H1 (cell line): ENCODE results near the gene PREX1. TPM values are rescaled to one million over a fixed set of nuclear protein-coding genes. Genes with fewer than 3 reads are reported as not detected.

ENCODE experiments used
- CTCF ChIA-PET: fragments of 300-600 bp; sonication (Branson Sonifier 250); formaldehyde crosslinking; loops from one replicate; lab custom pipeline; 2021; ENCODE audit not compliant: partially characterized antibody; lab: Charles Lee
- POLR2A ChIA-PET: fragments of 300-600 bp; sonication (Branson Sonifier 250); formaldehyde crosslinking; loops from one replicate; lab custom pipeline; 2021; ENCODE audit warnings: inconsistent platforms; ENCODE audit not compliant: partially characterized antibody; lab: Charles Lee
- DNase-seq, 2 experiments: peaks; one replicate each; pipeline versions ENCODE4 v3.0.0 to v3.0.0-alpha.2; 2010 to 2022; ENCODE audit warnings: low spot score in 2 of 2, low read depth in 1 of 2, mixed read lengths in 1 of 2
- FAIRE-seq: peaks from 2 replicates; lab custom pipeline; 2011; peaks lifted over from hg19 to GRCh38; lab: Jason Lieb, UNC
- H2AFZ ChIP-seq: 2 replicates; pipeline ENCODE4 v1.8.1; 2012; ENCODE audit warnings: low read length, inconsistent platforms
- H2AK5ac ChIP-seq: 2 replicates; pipeline ENCODE4 v1.6.1; 2013; ENCODE audit warnings: low read depth, low read length
- H2BK120ac ChIP-seq: replicated peaks from 2 replicates; pipeline ENCODE3; 2013; ENCODE audit warnings: low read depth, low read length, inconsistent platforms
- H2BK12ac ChIP-seq: 2 replicates; pipeline ENCODE4 v1.6.1; 2013; ENCODE audit warnings: low read depth, low read length
- H2BK15ac ChIP-seq: 2 replicates; pipeline ENCODE4 v1.6.1; 2013; ENCODE audit warnings: low read length
- H2BK20ac ChIP-seq: 2 replicates; pipeline ENCODE4 v1.6.1; 2013; ENCODE audit warnings: low read length
- H2BK5ac ChIP-seq: 2 replicates; pipeline ENCODE4 v1.6.1; 2013; ENCODE audit warnings: low read depth, low read length
- H3K14ac ChIP-seq: 2 replicates; pipeline ENCODE4 v1.6.1; 2013; ENCODE audit warnings: inconsistent platforms; ENCODE audit not compliant: insufficient read length
- H3K18ac ChIP-seq: 2 replicates; pipeline ENCODE4 v1.6.1; 2013; ENCODE audit warnings: low read length; ENCODE audit errors: extremely low read depth
- H3K23ac ChIP-seq: 2 replicates; pipeline ENCODE4 v1.6.1; 2013; ENCODE audit warnings: inconsistent platforms; ENCODE audit not compliant: insufficient read length
- H3K23me2 ChIP-seq: 2 replicates; pipeline ENCODE4 v1.6.1; 2013; ENCODE audit warnings: low read depth, low read length
- H3K27ac ChIP-seq: 2 replicates; pipeline ENCODE4 v1.6.1; 2011; ENCODE audit warnings: low read depth, low read length, inconsistent platforms
- H3K27me3 ChIP-seq, 4 experiments: replicated peaks in 1 of 4; 1 replicate in 1 of 4; 2 replicates in 3 of 4; pipeline versions ENCODE4 v1.6.1 to v1.8.1; 2011 to 2013; ENCODE audit warnings: low read length in 3 of 4, mild to moderate bottlenecking in 3 of 4, inconsistent platforms in 2 of 4, mixed read lengths in 2 of 4, moderate library complexity in 1 of 4; ENCODE audit not compliant: control insufficient read depth in 3 of 4, insufficient read depth in 3 of 4; ENCODE audit errors: extremely low read depth in 1 of 4
- H3K36me3 ChIP-seq, 4 experiments: 2 replicates each; pipeline versions ENCODE4 v1.6.1 to v1.8.1; 2011 to 2013; ENCODE audit warnings: mild to moderate bottlenecking in 4 of 4, low read length in 3 of 4, moderate library complexity in 2 of 4, control low read depth in 1 of 4, inconsistent platforms in 1 of 4; ENCODE audit not compliant: insufficient read depth in 4 of 4, control insufficient read depth in 2 of 4
- H3K4ac ChIP-seq: replicated peaks from 2 replicates; pipeline ENCODE3; 2013; ENCODE audit warnings: low read length, low read depth, mixed read lengths, inconsistent platforms; ENCODE audit not compliant: insufficient read length
- H3K4me1 ChIP-seq, 4 experiments: replicated peaks in 1 of 4; 1 replicate in 1 of 4; 2 replicates in 3 of 4; pipeline versions ENCODE4 v1.6.1 to v1.8.1; 2011 to 2013; ENCODE audit warnings: low read length in 3 of 4, inconsistent platforms in 2 of 4, mixed read lengths in 1 of 4; ENCODE audit not compliant: insufficient read depth in 4 of 4, control insufficient read depth in 3 of 4
- H3K4me2 ChIP-seq, 2 experiments: 2 replicates each; pipeline versions ENCODE4 v1.6.1 to v1.8.1; 2011 to 2013; ENCODE audit warnings: low read depth in 2 of 2, low read length in 2 of 2, control low read depth in 1 of 2, inconsistent platforms in 1 of 2, mild to moderate bottlenecking in 1 of 2; ENCODE audit not compliant: insufficient read depth in 1 of 2
- H3K4me3 ChIP-seq, 4 experiments: fragments of 200-600, 300-600 bp in 1 of 4; sonication (generic), shearing (Covaris generic), sonication (Bioruptor Twin) in 1 of 4; 2 replicates each; pipeline versions ENCODE4 v1.5.1 to v1.8.1; 2011 to 2016; ENCODE audit warnings: low read length in 4 of 4, low read depth in 3 of 4, control low read depth in 2 of 4, inconsistent platforms in 2 of 4, mild to moderate bottlenecking in 2 of 4, mixed read lengths in 1 of 4, moderate library complexity in 1 of 4; ENCODE audit not compliant: insufficient read depth in 2 of 4; ENCODE audit errors: extremely low read depth in 1 of 4
- H3K56ac ChIP-seq: replicated peaks from 2 replicates; pipeline ENCODE3; 2013; ENCODE audit warnings: low read depth, mild to moderate bottlenecking, mixed read lengths, low read length, inconsistent platforms; ENCODE audit not compliant: insufficient read length
- H3K79me1 ChIP-seq: 2 replicates; pipeline ENCODE4 v1.6.1; 2013; ENCODE audit warnings: low read depth, low read length, control low read depth
- H3K79me2 ChIP-seq, 2 experiments: 2 replicates each; pipeline versions ENCODE4 v1.6.1 to v1.8.1; 2012 to 2013; ENCODE audit warnings: low read length in 2 of 2, mild to moderate bottlenecking in 2 of 2, inconsistent platforms in 1 of 2; ENCODE audit not compliant: insufficient read depth in 2 of 2, control insufficient read depth in 1 of 2
- H3K9ac ChIP-seq, 4 experiments: replicated peaks in 1 of 4; 1 replicate in 1 of 4; 2 replicates in 3 of 4; pipeline versions ENCODE4 v1.6.1 to v1.8.1; 2011 to 2013; ENCODE audit warnings: low read depth in 3 of 4, low read length in 3 of 4, control low read depth in 2 of 4, mild to moderate bottlenecking in 2 of 4, moderate library complexity in 2 of 4, inconsistent platforms in 1 of 4; ENCODE audit errors: extremely low read depth in 1 of 4
- H3K9me3 ChIP-seq, 2 experiments: 2 replicates each; pipeline versions ENCODE4 v1.6.1 to v1.8.1; 2012 to 2013; ENCODE audit warnings: mild to moderate bottlenecking in 2 of 2, moderate library complexity in 2 of 2, control low read depth in 1 of 2, inconsistent platforms in 1 of 2, low read depth in 1 of 2, low read length in 1 of 2, mixed read lengths in 1 of 2; ENCODE audit not compliant: insufficient read depth in 2 of 2
- H4K20me1 ChIP-seq, 2 experiments: replicated peaks in 1 of 2; 2 replicates each; pipeline versions ENCODE3 to v1.8.1; 2011 to 2013; ENCODE audit warnings: inconsistent platforms in 2 of 2, low read length in 2 of 2, mild to moderate bottlenecking in 1 of 2; ENCODE audit not compliant: insufficient read depth in 2 of 2, control insufficient read depth in 1 of 2
- H4K5ac ChIP-seq: 2 replicates; pipeline ENCODE4 v1.6.1; 2013; ENCODE audit warnings: low read length, low read depth, mixed read lengths, inconsistent platforms; ENCODE audit not compliant: insufficient read length
- H4K8ac ChIP-seq: 2 replicates; pipeline ENCODE4 v1.8.0; 2013; ENCODE audit warnings: mild to moderate bottlenecking, moderate library complexity, low read length, inconsistent platforms; ENCODE audit not compliant: insufficient read depth; ENCODE audit errors: extremely low read depth
- H4K91ac ChIP-seq: replicated peaks from 2 replicates; pipeline ENCODE3; 2013; ENCODE audit warnings: low read length, mixed read lengths, inconsistent platforms; ENCODE audit not compliant: insufficient read length
- BACH1 ChIP-seq: IDR thresholded peaks from 2 replicates; pipeline ENCODE4 v1.6.1; 2012; ENCODE audit warnings: low read length, improper control_type of control experiment
- CBX5 ChIP-seq: fragments of 300-800, 300-1000 bp; sonication (generic); IDR thresholded peaks from 2 replicates; pipeline ENCODE4 v1.7.1; 2016; ENCODE audit warnings: antibody characterized with exemption, low read length, low read depth
- CBX8 ChIP-seq: fragments of 300-800, 300-1000 bp; sonication (generic); IDR thresholded peaks from 2 replicates; pipeline ENCODE4 v1.7.1; 2016; ENCODE audit warnings: low read depth, low read length, borderline replicate concordance
- CTBP2 ChIP-seq: IDR thresholded peaks from 2 replicates; pipeline ENCODE4 v1.7.0; 2011; ENCODE audit warnings: borderline replicate concordance, mild to moderate bottlenecking, moderate library complexity, mixed read lengths, low read length; ENCODE audit not compliant: insufficient read depth, insufficient read length
- CTCF ChIP-seq, 3 experiments: IDR thresholded peaks; 1 replicate in 2 of 3; 2 replicates in 1 of 3; pipeline versions ENCODE4 v1.5.1 to v1.6.1; 2011; ENCODE audit warnings: low read length in 3 of 3, mild to moderate bottlenecking in 3 of 3, inconsistent platforms in 2 of 3, low read depth in 1 of 3, moderate library complexity in 1 of 3; ENCODE audit not compliant: insufficient read depth in 1 of 3; ENCODE audit errors: control extremely low read depth in 1 of 3
- HDAC2 ChIP-seq, 2 experiments: fragments of 300-600 bp in 1 of 2; sonication (generic) in 1 of 2; IDR thresholded peaks; 2 replicates each; pipeline ENCODE4 v1.6.1; 2011 to 2012; ENCODE audit warnings: low read depth in 2 of 2, low read length in 2 of 2, mild to moderate bottlenecking in 2 of 2, moderate library complexity in 2 of 2, borderline replicate concordance in 1 of 2, inconsistent platforms in 1 of 2
- MAX ChIP-seq: IDR thresholded peaks from 2 replicates; pipeline ENCODE4 v1.6.1; 2012; ENCODE audit warnings: inconsistent platforms
- PHF8 ChIP-seq: fragments of 200-600 bp; sonication (generic); conservative IDR thresholded peaks from 2 replicates; pipeline ENCODE4 v1.7.1; 2012; ENCODE audit warnings: low read depth, mild to moderate bottlenecking, inconsistent platforms, low read length, moderate library complexity
- WGBS, 2 experiments: shearing (Covaris generic) in 1 of 2; methylation state at CpG; one replicate each; pipeline versions ENCODE4 v1.1.6 to v1.1.7; 2013 to 2015; ENCODE audit warnings: low lambda C conversion rate in 2 of 2, mixed read lengths in 2 of 2, inconsistent platforms in 1 of 2, low coverage in 1 of 2, missing lambda C conversion rate in 1 of 2; ENCODE audit not compliant: insufficient replicate concordance in 2 of 2, insufficient coverage in 1 of 2, insufficient read length in 1 of 2; ENCODE audit errors: extremely low coverage in 1 of 2, missing lambda C conversion rate in 1 of 2; 5-methylcytosine and 5-hydroxymethylcytosine counted together
- polyA plus RNA-seq, 7 experiments: library from polyadenylated mRNA; depleted of rRNA in 3 of 7; stranded (reverse) in 5 of 7; unstranded in 2 of 7; fragments of >200 nt in 5 of 7; fragments of 200-250 nt in 2 of 7; gene quantifications; 1 replicate in 5 of 7; 2 replicates in 1 of 7; 4 replicates in 1 of 7; pipeline versions ENCODE4 v1.2.1 to v1.2.3, GENCODE V29; 2011 to 2013; ENCODE audit warnings: missing spikeins in 2 of 7, mixed read lengths in 2 of 7
- total RNA-seq: library from RNA; stranded (reverse); fragmentation: NEBNext Ultra II Directional; extraction: Animal tissue kit (Norgen Biotek cat#: 25700); gene quantifications from 2 replicates; pipeline ENCODE4 v1.2.1, GENCODE V29; 2021

PREX1 gene
- total and polyA plus RNA-seq, 2 of the 8 experiments (the other 6 are each of a cell fraction or from before 2014, with no cell fraction given) = 10.7 to 12.8 TPM

GRCh38 chr20:48649868-48650267, 177.9 kb downstream of the PREX1 start:
- no peak overlapping the region for H2BK20ac ChIP-seq
- TF ChIP-seq MAX = no peak
- no peak for TF ChIP-seq PHF8
- TF ChIP-seq CBX8 = no peak
- TF ChIP-seq CBX5 = no peak
- no peak for TF ChIP-seq CTBP2
- no peak for TF ChIP-seq HDAC2 (IDR thresholded peaks at IDR 0.05; ENCODE audit: borderline replicate concordance in 1 of 2, low read depth in 2 of 2, low read length in 2 of 2)
- no peak for TF ChIP-seq CTCF (IDR thresholded peaks at IDR 0.05; ENCODE audit: control extremely low read depth in 1 of 3, insufficient read depth in 1 of 3, low read depth in 1 of 3, low read length in 3 of 3)
- no peak for TF ChIP-seq BACH1
- TF ChIP-seq, all 59 proteins: peak for 0
- 83% methylated on average over 9 of the region's 9 CpGs; no CpG with 5 or more reads in 1 of the 2 experiments for WGBS, 2 experiments
- no peaks in the 10 kb centered on the region for H3K27me3 ChIP-seq
- no peak overlapping the region for H2AK5ac ChIP-seq
- CTCF ChIA-PET = interaction anchor here (0.7 to 4.2 kb wide), 3 partner anchors 7 to 13 kb away, joined by 3 to 33 read pairs (median 3); no protein-coding TSS in a partner anchor
- no peak overlapping the region for H3K56ac ChIP-seq
- H3K79me2 ChIP-seq = no peaks in the 10 kb centered on the region
- POLR2A ChIA-PET = no interaction called here
- no peaks in the 10 kb centered on the region for H3K4me1 ChIP-seq
- no peak overlapping the region for H2BK120ac ChIP-seq
- peaks cover 0 to 4% of the 10 kb centered on the region in 2 experiments for H4K20me1 ChIP-seq
- no peak overlapping the region for H2AFZ ChIP-seq
- H3K36me3 ChIP-seq = peaks cover 0 to 3% (median 1%) of the 10 kb centered on the region in 4 experiments; a peak in 4 of 8 replicates
- no peak overlapping the region for H3K4ac ChIP-seq
- no peak overlapping the region for H3K23ac ChIP-seq
- DNase-seq (no peak), FAIRE-seq (no peak)
- H4K5ac ChIP-seq = no peak overlapping the region
- no peak overlapping the region for H3K27ac ChIP-seq
- no peak overlapping the region for H2BK12ac ChIP-seq
- no peak overlapping the region for H3K14ac ChIP-seq
- no peaks in the 10 kb centered on the region for H3K23me2 ChIP-seq
- H3K79me1 ChIP-seq = no peaks in the 10 kb centered on the region
- H2BK15ac ChIP-seq = no peak overlapping the region
- H3K9me3 ChIP-seq = no peaks in the 10 kb centered on the region
- no peak overlapping the region for H3K9ac ChIP-seq
- H3K4me3 ChIP-seq = no peak overlapping the region
- H2BK5ac ChIP-seq = no peak overlapping the region
- H3K18ac ChIP-seq = no peak overlapping the region
- H4K8ac ChIP-seq = no peak overlapping the region; the same call in 1 of the 2 replicates
- no peak overlapping the region for H4K91ac ChIP-seq
- H3K4me2 ChIP-seq = no peak overlapping the region
